Osteoblast (primary cell): ENCODE results near the gene MTIF3. TPM values are rescaled to one million over a fixed set of nuclear protein-coding genes. Genes with fewer than 3 reads are reported as not detected.

Experiments
- DNase-seq: peaks from one replicate; pipeline ENCODE4 v3.0.0; 2011; ENCODE audit warnings: low spot score, mixed read lengths; ENCODE audit not compliant: insufficient read length; ENCODE audit errors: missing footprints
- H2AFZ ChIP-seq: 2 replicates; pipeline ENCODE4 v1.6.0; 2011; ENCODE audit warnings: mild to moderate bottlenecking, low read length
- H3K27ac ChIP-seq: 2 replicates; pipeline ENCODE4 v1.5.1; 2011; ENCODE audit warnings: mild to moderate bottlenecking, low read depth, low read length, moderate library complexity
- H3K27me3 ChIP-seq: 2 replicates; pipeline ENCODE4 v1.6.0; 2012; ENCODE audit warnings: mild to moderate bottlenecking, control low read depth, inconsistent platforms, low read length, moderate library complexity; ENCODE audit not compliant: insufficient read depth
- H3K36me3 ChIP-seq: 2 replicates; pipeline ENCODE4 v1.5.1; 2011; ENCODE audit warnings: mild to moderate bottlenecking, low read length, control low read depth, moderate library complexity; ENCODE audit not compliant: insufficient read depth
- H3K4me1 ChIP-seq: 2 replicates; pipeline ENCODE4 v1.5.1; 2011; ENCODE audit warnings: mild to moderate bottlenecking, low read length, control low read depth, moderate library complexity; ENCODE audit not compliant: insufficient read depth
- H3K4me2 ChIP-seq: 2 replicates; pipeline ENCODE4 v1.6.0; 2011; ENCODE audit warnings: mild to moderate bottlenecking, low read length; ENCODE audit not compliant: insufficient read depth
- H3K4me3 ChIP-seq: fragments of 200-600 bp; sonication (generic); 3 replicates; pipeline ENCODE4 v1.5.1; 2012; ENCODE audit warnings: mild to moderate bottlenecking, low read length, inconsistent platforms; ENCODE audit not compliant: insufficient read depth
- H3K79me2 ChIP-seq: 2 replicates; pipeline ENCODE4 v1.6.0; 2012; ENCODE audit warnings: mild to moderate bottlenecking, low read length, control low read depth, inconsistent platforms; ENCODE audit not compliant: insufficient read depth
- H3K9me3 ChIP-seq: 2 replicates; pipeline ENCODE4 v1.5.1; 2011; ENCODE audit warnings: low read depth, low read length, control low read depth
- H4K20me1 ChIP-seq: 2 replicates; pipeline ENCODE4 v1.6.0; 2012; ENCODE audit warnings: mild to moderate bottlenecking, low read length, control low read depth; ENCODE audit not compliant: insufficient read depth
- CTCF ChIP-seq: IDR thresholded peaks from 2 replicates; pipeline ENCODE4 v1.5.1; 2011; ENCODE audit warnings: mild to moderate bottlenecking, low read depth, low read length, moderate library complexity; ENCODE audit errors: extremely low read depth
- total RNA-seq: library from RNA; depleted of rRNA; stranded (reverse); fragments of >200 nt; gene quantifications from 2 replicates; pipeline ENCODE4 v1.2.3, GENCODE V29; 2012

MTIF3 gene
- total RNA-seq, 1 donor, result 65.5 TPM

GRCh38 chr13:27448308-27448707, 2.1 kb downstream of the MTIF3 start:
- Histone ChIP-seq H2AFZ (no peak overlapping the region), H3K4me1 (peaks cover 12% of the 10 kb centered on the region), H3K4me2 (peak overlapping the region; percentile 89), H3K36me3 (no peaks in the 10 kb centered on the region), H3K79me2 (peaks cover 46% of the 10 kb centered on the region), H3K4me3 (no peak overlapping the region), H4K20me1 (peaks cover 4% of the 10 kb centered on the region), H3K27ac (no peak overlapping the region), H3K27me3 (no peaks in the 10 kb centered on the region), H3K9me3 (no peaks in the 10 kb centered on the region)
- DNase-seq, result no peak
- no peak for TF ChIP-seq CTCF

- Histone ChIP-seq H3K4me1 (peaks cover 12% of the 10 kb centered on the region), H3K27me3 (no peaks in the 10 kb centered on the region), H3K27ac (no peak overlapping the region), H3K9me3 (no peaks in the 10 kb centered on the region), H3K36me3 (peaks cover 5% of the 10 kb centered on the region), H3K79me2 (peaks cover 55% of the 10 kb centered on the region), H4K20me1 (peaks cover 7% of the 10 kb centered on the region), H3K4me2 (no peak overlapping the region), H3K4me3 (no peak overlapping the region), H2AFZ (no peak overlapping the region)
- no peak for DNase-seq
- no peak for TF ChIP-seq CTCF
These were observed 3.3 kb downstream of the MTIF3 start for GRCh38 chr13:27446986-27447583.

GRCh38 chr13:27442797-27443196, 7.6 kb downstream of the MTIF3 start:
- H3K4me2 ChIP-seq, result no peak overlapping the region
- no peak overlapping the region for H3K4me3 ChIP-seq
- no peak overlapping the region for H3K27ac ChIP-seq
- no peak overlapping the region for H2AFZ ChIP-seq
- TF ChIP-seq CTCF, result no peak
- DNase-seq, result no peak
- H3K4me1 ChIP-seq, result no peaks in the 10 kb centered on the region
- H3K36me3 ChIP-seq, result peaks cover 22% of the 10 kb centered on the region
- no peaks in the 10 kb centered on the region for H3K27me3 ChIP-seq
- no peaks in the 10 kb centered on the region for H3K9me3 ChIP-seq
- peaks cover 11% of the 10 kb centered on the region for H4K20me1 ChIP-seq
- H3K79me2 ChIP-seq, result peaks cover 43% of the 10 kb centered on the region

GRCh38 chr13:27442071-27442647, 8.2 kb downstream of the MTIF3 start:
- peaks cover 22% of the 10 kb centered on the region for H3K36me3 ChIP-seq
- TF ChIP-seq CTCF, result no peak
- H3K4me1 ChIP-seq, result no peaks in the 10 kb centered on the region
- DNase-seq, result peak; percentile 13
- H3K27me3 ChIP-seq, result no peaks in the 10 kb centered on the region
- H3K27ac ChIP-seq, result no peak overlapping the region
- H4K20me1 ChIP-seq, result peaks cover 11% of the 10 kb centered on the region
- no peak overlapping the region for H3K4me2 ChIP-seq
- H3K4me3 ChIP-seq, result no peak overlapping the region
- H2AFZ ChIP-seq, result no peak overlapping the region
- no peaks in the 10 kb centered on the region for H3K9me3 ChIP-seq
- H3K79me2 ChIP-seq, result peaks cover 37% of the 10 kb centered on the region
